ENCODE data around the gene SCD5.

GRCh38 chr4:82626251-82626868, 172.2 kb downstream of the SCD5 start:
- TF ChIP-seq CTCF (IDR thresholded peaks at IDR 0.05) (no peak), POLR2A (IDR thresholded peaks at IDR 0.05) (no peak)
